GM21528 (cell line): Measurements from ENCODE around the gene MIEF1.

ENCODE experiments used
- ATAC-seq: cut with Tn5 transposase; IDR thresholded peaks from one replicate; pipeline ENCODE4 v1.9.1; 2021; ENCODE audit warnings: mild to moderate bottlenecking, moderate library complexity; ENCODE audit not compliant: unreplicated experiment, low FRiP score

MIEF1 gene

DNA sequence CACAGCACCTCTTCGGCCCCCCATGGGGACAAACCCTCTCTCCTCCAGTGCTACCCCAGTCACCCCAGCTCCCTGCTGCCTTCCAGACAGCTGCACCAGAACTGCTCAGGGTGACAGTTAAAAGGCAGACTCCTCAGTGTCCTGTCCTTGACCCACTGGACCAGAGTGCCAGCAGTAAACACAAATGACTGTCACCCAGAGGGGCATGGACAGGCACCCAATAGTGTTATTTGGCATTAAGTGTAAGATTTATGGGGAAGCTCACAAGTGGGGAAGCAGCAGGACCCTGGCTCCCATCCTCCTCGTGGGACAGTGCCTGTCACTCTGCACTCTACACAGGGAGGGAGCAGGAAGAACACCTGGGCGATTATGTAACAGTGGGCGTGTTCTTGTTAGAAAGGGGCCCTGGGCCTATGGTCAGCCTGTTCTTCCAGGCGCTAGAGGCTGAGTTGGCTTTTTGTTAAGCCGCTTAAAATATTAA is 25.4 kb downstream of the MIEF1 start:
- ATAC-seq = no peak

GRCh38 chr22:39528080-39528661 is 26.1 kb downstream of the MIEF1 start:
- no peak for ATAC-seq

GRCh38 chr22:39528681-39529486 is 26.8 kb downstream of the MIEF1 start:
- ATAC-seq = peak; percentile 31

DNA sequence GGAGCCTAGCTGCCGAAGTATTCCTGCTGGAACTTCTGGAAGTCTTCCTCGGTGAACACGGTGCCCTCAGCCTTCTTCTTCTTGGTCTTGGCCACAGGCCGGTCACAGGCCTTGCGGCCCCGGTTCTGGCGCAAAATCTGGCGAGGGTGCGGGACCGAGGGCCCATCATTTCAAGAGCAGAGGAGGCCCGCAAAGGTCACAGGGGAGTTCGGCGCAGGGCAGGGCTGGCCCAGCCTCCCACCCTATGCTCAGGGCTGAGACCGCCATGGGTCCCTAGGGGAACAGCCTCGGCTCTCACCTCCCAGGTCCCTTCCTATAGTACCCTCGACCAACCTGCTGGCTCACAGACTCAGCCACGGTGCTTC is 27.4 kb downstream of the MIEF1 start:
- ATAC-seq = no peak

- no peak for ATAC-seq
These were observed 28.0 kb downstream of the MIEF1 start for GRCh38 chr22:39530116-39530515.

GRCh38 chr22:39530692-39531331 is 28.7 kb downstream of the MIEF1 start:
- ATAC-seq = no peak

DNA sequence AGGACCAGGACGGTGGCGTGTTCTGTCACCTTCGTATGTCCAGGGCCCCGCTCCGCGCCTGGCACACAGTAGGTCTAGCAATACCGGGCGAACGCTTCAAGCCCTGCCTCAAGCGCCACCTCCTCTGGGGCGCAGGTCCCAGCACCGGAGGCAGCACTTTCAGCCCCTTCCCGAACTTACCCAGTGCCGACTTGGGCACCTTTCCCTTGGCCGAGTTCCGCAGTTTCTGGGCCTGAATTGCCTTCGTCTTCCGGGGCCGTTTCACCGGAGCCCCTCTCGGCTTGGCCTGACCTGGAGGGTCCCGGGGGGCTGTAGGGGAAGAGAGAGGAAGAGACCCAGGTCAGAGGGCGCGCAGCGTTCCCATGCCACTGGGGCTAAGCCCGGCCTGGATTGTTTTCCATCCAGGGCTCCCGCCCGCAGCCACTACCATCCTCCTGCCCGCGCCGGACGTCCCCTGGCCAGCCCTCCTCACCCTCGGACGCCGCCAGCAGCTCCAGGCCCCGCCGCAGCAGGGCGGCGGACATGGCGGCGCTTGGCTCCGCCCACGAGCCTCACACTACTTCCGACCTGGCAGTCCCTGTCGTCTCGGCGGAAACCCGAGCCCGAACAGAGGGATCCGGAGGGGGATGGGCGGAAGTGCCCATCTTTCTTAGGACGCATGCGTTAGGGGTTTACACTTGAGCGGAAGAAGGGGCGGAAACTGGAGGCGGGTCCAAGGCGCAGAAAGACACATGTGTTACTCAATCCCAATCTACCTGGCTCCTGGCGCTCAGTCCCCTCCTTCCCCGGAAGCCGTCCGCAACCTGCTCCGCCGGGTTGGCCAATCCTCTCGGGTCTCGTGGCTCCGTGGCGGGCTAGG is 30.4 kb downstream of the MIEF1 start, which contains the start of gene RPS19BP1:
RPS19BP1 (minus strand) TSS at position 534 of the 859 bp plus-strand sequence; CDS start at position 524, 10 bp downstream.
- peak; percentile 67 for ATAC-seq

GRCh38 chr22:39534092-39534506 is 32.0 kb downstream of the MIEF1 start:
- ATAC-seq = no peak

DNA sequence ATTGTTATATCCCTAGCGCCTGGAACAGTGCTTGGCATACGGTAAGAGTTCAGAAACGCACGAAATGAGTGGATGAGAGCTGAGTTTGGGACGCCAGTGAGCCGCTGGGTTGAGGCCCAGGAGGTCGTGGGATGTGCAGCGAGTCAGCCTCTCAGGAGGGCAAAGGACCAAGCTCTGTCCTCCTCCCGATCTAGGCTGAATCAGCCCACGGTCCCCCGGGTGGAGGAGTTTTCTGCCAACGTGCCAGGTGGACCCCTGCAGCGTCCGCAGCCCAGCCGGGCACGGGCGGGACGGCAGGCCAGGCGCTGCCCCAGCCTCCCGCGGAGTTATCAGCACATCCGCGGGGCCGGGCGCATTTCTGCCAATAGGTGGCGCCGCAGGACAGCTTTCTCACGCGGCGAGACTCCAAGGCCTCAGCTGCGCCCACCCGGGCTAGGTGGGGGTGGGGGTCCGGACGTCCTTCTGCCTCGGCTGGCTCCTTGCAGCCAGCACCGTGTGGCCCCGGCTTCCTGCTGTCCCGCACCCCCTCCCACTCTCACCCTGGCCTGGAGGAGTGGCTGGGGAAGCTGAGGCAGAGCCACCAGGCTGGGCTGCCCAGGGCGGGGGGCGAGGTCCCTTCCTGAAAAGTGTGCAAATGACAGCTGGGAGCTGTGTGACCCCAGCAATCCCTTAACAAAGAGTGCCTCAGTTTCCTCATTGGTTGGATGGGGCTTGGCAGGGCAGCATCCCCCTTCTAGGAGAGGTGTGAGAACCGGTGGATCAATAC is 32.7 kb downstream of the MIEF1 start:
- no peak for ATAC-seq

GRCh38 chr22:39535357-39535725 is 33.3 kb downstream of the MIEF1 start:
- ATAC-seq = no peak

DNA sequence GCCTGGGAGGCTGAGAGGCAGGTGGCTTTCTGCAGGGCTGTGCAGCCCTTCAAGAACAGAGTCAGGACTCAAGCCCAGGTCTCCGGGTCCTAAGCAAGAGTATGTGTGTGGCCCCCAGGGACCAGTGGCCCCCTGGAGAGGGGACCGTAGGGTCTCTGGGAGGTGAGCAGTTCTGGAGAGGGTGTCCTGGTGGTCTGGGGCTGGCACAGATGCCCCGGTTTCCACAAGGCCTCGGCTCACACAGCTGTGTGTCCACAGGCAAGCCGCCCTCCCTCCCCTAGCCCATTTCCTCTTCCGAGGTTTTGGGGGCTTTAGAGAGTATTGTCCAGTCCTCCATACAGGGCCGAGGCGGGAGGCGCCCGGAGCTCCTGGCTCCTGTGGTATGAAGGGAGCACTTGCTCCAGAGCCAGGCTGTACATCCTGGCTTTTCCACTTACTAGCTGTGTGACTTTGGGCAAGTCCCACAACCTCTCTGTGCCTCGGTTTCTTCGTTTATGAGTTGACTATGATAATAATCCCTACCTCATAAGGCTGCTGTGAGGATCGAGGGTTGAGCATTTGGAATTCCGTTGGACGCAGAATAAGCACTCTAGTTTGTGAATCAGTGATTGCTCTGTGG is 33.9 kb downstream of the MIEF1 start:
- no peak for ATAC-seq

DNA sequence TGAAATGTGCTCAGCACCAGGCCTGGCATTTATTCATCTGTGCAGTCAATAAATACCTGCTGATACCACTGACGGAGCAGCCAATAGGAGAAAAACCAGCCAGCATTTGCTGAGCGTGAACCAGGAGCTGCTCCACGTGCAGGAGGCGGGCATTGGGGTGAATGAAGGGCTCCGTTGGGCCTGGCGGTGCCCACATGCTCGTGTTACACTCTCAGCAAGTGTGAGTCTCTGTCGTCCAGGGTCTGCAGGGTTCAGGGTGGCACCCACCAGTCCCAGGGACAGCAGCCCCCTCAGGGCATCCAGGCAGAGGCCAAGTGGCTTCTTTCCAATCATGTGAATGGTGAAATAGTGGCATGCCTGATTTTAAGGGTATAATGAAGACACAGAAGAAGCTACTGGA is 34.6 kb downstream of the MIEF1 start:
- no peak for ATAC-seq

DNA sequence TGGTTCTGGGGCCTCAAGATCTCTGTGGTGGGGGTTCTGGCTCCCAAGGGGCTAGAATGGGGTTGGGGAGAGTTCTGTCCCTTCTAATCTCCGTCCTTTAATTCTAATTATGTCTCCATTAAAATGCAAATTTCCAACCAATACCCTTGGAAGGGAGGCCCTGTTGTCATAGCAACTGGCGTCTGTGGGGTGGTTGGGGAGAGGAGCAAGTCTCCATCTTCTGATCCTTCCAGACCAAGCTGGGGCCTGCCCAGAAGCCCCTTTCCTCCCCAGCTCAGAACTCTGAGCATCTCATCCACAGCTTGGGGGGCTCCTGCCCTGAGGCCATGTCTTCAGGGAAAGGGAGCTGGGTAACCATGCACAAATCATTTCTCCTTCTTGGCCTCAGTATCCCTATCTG is 35.9 kb downstream of the MIEF1 start:
- no peak for ATAC-seq

DNA sequence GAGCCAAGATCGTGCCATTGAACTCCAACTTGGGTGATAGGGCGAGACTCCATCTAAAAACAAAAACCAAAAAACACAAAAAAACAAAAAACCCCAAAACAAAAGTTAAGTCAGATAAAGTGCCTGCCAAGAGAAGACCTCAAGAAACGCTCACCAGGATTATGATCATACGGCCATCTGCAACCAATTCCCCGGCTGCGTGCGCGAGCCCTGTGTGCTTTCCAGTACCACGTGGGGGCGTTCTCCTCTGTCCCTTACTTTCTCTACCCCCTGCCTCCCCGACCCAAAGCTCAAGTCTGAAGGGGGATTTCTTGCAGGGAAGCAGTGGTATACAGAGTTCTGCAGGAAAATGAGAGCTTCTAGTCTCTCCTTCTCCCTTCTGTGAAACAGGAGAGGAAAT is 41.0 kb downstream of the MIEF1 start:
- ATAC-seq = no peak

DNA sequence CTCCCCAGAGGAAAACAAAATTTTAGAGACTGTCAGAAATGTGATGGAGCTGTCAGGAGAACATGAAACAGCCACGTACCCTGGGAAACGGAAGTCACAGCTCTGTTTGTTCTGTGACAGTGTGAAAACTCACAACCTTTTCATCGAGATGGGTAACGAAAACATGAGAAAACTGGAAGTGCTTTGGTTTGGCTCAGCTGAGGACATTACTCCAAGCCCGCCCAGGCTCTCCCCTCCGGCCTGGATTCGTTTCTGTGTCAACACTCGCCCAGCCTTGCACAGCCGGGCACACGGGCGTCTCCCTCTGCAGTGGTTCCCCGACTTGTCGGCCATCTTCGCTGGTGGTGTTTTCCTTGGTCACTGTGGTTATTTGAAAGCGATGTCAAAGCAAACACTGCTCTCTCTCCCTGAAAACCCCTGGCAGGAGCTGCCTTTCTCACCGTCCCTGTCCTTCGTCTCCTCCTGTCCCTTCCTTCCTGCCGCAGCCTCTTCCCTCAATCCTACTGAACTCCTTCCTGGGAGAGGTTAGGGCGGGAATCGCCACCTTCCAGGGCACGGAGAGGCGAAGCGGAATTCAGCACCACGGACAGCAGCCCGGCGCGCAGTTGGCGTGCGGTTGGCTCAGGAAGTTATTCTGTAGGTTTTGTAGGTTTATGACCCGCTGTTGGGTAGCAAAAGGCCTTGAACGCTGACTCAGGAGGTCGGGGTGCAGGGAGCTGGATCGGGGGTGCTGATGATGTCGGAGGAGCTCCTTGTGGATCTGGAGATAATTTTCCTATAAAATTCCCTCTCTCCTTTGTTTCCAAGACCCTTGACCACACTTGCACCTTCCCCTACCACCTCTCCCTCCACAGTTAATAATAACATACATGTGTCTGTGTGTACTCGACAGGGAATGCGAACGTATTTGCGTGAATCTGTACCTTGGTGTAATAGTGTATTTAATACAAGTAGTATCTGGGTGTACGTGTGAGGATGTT is 43.6 kb downstream of the MIEF1 start:
- no peak for ATAC-seq

DNA sequence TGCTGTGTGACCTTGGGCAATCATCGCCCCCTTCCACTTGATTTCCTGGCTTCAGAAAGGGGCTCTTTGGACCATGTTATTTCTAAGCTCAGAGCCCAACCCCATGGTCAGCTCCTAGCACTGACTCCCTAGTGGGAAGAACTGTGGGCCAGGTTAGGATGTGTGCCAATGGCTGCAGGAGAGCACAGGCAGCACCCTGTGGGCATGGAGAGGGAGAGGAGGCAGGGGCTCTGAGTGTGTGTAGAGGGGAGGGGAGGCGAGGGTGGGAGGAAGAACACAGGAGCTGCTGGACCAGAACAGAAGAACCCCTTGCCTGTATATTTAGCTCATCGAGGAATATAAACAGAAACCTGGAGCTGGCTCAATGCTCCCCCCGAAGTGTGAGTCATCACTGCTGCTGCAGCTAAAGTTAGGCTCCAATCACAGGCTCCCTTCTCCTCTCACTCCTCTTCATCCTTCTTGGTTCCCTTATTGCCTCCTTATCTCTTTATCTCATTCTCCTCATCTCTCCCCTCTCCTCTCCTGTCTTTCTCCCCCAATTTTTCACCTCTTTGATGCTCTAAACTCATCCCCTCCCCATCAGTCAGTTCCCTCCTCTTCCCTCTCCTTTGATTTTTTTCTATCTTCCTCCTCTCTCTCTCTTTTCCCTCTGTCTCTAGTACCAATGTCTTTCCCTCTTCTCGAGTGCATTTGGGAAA is 44.9 kb downstream of the MIEF1 start:
- ATAC-seq = no peak

GRCh38 chr22:39547587-39547947 is 45.5 kb downstream of the MIEF1 start:
- no peak for ATAC-seq

GRCh38 chr22:39553429-39553828 is 51.3 kb downstream of the MIEF1 start:
- ATAC-seq = no peak
